Muscle layer of duodenum (tissue), 2 donors: ENCODE measurements around the gene CRACR2B.

ENCODE experiments used
- H3K27ac ChIP-seq: one replicate; pipeline ENCODE4 v1.7.0; 2013; ENCODE audit warnings: mild to moderate bottlenecking, low read length
- H3K27me3 ChIP-seq: one replicate; pipeline ENCODE4 v1.7.0; 2013; ENCODE audit warnings: low read depth, mild to moderate bottlenecking, control low read depth, low read length
- H3K36me3 ChIP-seq, 2 donors: one replicate each; pipeline ENCODE4 v1.7.0; 2013; ENCODE audit warnings: low read length in 2 of 2, control low read depth in 1 of 2, mild to moderate bottlenecking in 1 of 2; ENCODE audit not compliant: insufficient read depth in 2 of 2, control insufficient read depth in 1 of 2
- H3K4me1 ChIP-seq, 2 donors: one replicate each; pipeline ENCODE4 v1.7.0; 2013; ENCODE audit warnings: low read length in 2 of 2, mild to moderate bottlenecking in 2 of 2, control low read depth in 1 of 2, moderate library complexity in 1 of 2; ENCODE audit not compliant: insufficient read depth in 2 of 2, control insufficient read depth in 1 of 2
- H3K4me3 ChIP-seq, 2 donors: one replicate each; pipeline ENCODE4 v1.7.0; 2013; ENCODE audit warnings: low read length in 2 of 2, low read depth in 1 of 2, mild to moderate bottlenecking in 1 of 2
- H3K9me3 ChIP-seq, 2 donors: one replicate each; pipeline ENCODE4 v1.7.0; 2013; ENCODE audit warnings: low read length in 2 of 2, control low read depth in 1 of 2, mild to moderate bottlenecking in 1 of 2; ENCODE audit not compliant: control insufficient read depth in 1 of 2
- donor health status: healthy.

The CRACR2B gene

DNA sequence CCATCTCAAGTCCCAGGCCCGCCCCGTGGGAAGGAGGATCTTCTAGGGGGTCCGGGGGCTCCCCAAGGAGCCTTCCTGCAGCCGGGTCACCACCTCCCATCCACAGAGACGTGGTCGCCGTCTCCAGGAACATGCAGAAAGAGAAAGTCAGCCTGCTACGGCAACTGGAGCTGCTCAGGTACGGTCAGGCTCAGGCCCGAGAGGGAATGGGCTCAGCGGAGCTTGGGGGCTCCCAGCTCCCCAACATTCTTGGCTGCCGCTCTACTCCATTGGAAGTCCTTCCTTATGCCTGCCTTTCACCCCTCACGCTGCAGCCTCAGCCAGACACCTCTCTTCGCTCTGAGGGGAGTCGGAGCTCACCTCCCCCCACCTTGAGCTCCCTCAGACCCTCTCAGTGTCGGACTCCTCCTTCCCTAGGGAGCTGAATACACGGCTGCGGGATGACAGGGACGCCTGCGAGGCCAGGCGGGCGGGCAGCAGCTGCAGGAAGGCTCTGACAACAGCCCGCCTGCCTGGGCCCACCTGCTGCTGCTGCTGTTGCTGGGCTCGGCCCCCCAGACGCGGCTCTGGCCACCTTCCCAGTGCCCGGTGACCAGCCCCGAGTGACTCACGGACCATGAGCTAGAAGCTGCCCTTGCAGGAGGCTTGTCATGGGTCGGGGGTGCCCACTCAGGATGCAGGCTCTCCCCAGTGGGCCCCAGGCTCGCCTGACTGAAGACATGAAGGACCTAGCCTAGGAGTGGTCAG, 3.6 kb downstream of the CRACR2B start:
- H3K36me3 ChIP-seq: peaks cover 0 to 2% of the 10 kb centered on the region in 2 donors
- H3K4me1 ChIP-seq: peaks cover 0 to 75% of the 10 kb centered on the region in 2 donors
- no peak overlapping the region for H3K27ac ChIP-seq
- no peaks in the 10 kb centered on the region for H3K27me3 ChIP-seq
- no peaks in the 10 kb centered on the region for H3K9me3 ChIP-seq
- peak overlapping the region in 1 of 2 donors; percentile 58 for H3K4me3 ChIP-seq

DNA sequence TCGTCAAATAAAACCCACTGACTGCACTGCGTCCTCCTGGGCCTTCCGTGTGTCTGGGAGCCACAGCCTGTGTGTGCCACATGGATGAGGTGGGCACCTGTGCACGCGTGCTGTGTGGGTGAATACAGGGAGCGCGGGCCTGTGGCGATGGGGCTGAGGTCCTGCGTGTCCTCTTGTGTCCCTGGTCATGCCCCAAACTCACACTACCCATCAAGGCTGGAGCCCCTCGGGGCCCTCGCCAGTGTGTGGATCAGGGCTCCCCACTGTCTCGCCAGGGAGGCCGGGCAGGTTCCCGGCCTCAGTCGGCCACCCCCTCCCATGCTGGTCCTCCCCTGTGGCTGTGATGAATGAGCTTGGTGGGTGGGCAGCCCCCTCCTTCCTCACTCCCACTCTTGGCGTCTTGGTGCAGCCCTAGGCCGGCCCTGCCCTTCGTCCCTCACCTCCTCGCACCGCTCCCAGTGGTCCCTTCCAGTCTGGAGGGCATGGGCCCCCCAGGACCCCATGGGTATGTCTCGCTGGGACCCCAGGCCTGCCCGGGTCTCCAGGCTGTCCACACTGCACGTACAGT, 4.3 kb downstream of the CRACR2B start:
- H3K27ac ChIP-seq: no peak overlapping the region
- H3K4me1 ChIP-seq: peaks cover 0 to 72% of the 10 kb centered on the region in 2 donors

DNA sequence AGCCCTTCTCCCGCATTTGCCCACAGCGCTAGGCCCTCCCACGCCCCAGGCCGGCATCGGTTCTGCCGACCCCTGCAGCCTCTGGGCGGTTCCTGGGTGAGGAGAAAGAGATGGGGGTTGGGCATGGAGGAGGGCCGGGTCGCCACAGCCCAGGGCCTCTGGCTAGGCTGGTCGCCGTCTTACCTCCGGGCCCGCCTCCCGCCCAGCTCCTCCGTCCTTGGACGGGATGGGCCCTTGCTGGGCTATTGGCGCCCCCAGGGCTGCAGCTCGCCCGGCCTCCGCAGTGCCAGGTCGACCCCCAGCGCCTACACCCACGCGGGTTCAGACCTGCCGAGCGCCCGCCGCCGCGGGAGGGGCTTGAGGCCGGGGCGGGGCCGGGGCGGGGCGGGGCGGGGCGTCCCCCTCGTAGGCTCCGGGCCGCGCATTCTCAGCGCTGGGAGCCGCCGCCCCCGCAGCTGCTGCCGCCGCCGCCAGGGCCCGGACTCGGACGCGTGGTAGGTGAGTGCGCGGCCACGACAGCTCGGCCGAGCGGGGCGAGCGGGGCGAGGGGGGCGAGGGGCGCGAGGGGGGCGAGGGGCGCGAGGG, 4.9 kb downstream of the CRACR2B start, which contains the start of gene CD151:
CD151 (plus strand) TSS at position 424 of the 585 bp plus-strand sequence. CDS start 3,118 bp downstream, outside the sequence.
- H3K27ac ChIP-seq: peak within 1 kb of the TSS; percentile 85
- H3K9me3 ChIP-seq: no peaks in the 10 kb centered on the region
- H3K4me1 ChIP-seq: peaks cover 0 to 68% of the 10 kb centered on the region in 2 donors
- H3K36me3 ChIP-seq: peaks cover 0 to 15% of the 10 kb centered on the region in 2 donors
- H3K27me3 ChIP-seq: no peaks in the 10 kb centered on the region
- H3K4me3 ChIP-seq: peak within 1 kb of the TSS; percentile 60 to 77

More for the DNA sequence above, 4.3 kb downstream of the CRACR2B start:
- Histone ChIP-seq H3K36me3 (peaks cover 0 to 10% of the 10 kb centered on the region in 2 donors), H3K4me3 (peak overlapping the region in 1 of 2 donors; percentile 48), H3K27me3 (no peaks in the 10 kb centered on the region), H3K9me3 (no peaks in the 10 kb centered on the region)

DNA sequence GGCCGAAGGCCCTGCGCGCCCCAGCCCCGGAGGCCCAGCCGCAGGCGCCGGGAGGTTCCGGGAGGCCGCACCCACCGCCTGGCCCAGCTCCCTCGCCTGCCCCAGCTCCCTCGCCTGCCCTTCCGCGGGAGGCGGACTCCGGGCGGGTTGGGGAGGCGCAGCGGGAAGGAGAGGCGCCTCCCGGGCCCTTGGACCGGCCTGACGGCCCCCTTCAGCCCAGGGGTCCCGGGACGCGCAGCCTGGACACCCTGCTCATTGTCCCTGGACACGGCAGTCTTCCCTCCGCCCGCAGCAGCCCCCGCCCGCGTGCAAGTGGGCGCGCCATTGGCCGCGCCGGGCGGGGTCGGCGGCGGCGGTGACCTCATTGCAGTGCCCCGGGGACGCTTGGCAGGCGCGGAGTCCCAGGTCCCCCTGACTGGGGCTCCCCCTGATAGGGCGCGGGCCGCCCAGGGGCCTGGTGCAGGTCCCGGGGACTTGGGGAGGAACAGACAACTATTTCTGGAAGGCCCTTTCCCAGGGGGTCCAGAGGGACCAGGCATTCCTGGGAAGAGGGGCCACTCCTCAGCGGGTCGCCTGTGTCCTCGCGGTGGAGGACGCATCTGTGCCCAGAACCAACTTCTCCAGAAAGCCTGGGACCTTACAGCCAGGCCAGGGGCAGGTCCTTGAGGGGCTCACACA, 5.5 kb downstream of the CRACR2B start:
- H3K4me3 ChIP-seq: peak overlapping the region; percentile 60 to 77
- peaks cover 4 to 20% of the 10 kb centered on the region in 2 donors for H3K36me3 ChIP-seq
- H3K27me3 ChIP-seq: no peaks in the 10 kb centered on the region
- peaks cover 0 to 62% of the 10 kb centered on the region in 2 donors for H3K4me1 ChIP-seq
- H3K9me3 ChIP-seq: no peaks in the 10 kb centered on the region
- H3K27ac ChIP-seq: peak overlapping the region; percentile 85

DNA sequence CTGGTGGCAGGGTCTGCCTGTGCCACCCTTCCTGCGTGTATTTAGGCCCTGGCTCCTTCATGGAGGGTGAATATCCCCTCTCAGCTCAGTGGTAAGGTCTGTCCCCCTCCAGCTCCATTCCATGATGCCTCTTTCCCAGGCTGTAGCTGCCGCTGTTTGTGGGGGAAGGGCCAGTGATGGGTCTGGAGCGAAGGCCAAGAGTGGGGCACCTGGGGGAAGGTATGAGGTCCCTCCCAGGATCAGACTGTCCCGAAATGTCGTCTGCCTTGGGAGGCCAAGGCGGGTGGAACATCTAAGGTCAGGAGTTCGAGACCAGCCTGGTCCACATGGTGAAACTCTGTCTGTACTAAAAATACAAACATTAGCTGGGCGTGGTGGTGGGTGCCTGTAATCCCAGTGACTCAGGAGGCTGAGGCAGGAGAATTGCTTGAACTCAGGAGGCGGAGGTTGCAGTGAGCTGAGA, 6.2 kb downstream of the CRACR2B start:
- Histone ChIP-seq H3K27me3 (no peaks in the 10 kb centered on the region), H3K4me3 (peak overlapping the region; percentile 60 to 77), H3K27ac (peak overlapping the region; percentile 85), H3K4me1 (peaks cover 0 to 60% of the 10 kb centered on the region in 2 donors), H3K36me3 (peaks cover 4 to 27% of the 10 kb centered on the region in 2 donors), H3K9me3 (no peaks in the 10 kb centered on the region)

DNA sequence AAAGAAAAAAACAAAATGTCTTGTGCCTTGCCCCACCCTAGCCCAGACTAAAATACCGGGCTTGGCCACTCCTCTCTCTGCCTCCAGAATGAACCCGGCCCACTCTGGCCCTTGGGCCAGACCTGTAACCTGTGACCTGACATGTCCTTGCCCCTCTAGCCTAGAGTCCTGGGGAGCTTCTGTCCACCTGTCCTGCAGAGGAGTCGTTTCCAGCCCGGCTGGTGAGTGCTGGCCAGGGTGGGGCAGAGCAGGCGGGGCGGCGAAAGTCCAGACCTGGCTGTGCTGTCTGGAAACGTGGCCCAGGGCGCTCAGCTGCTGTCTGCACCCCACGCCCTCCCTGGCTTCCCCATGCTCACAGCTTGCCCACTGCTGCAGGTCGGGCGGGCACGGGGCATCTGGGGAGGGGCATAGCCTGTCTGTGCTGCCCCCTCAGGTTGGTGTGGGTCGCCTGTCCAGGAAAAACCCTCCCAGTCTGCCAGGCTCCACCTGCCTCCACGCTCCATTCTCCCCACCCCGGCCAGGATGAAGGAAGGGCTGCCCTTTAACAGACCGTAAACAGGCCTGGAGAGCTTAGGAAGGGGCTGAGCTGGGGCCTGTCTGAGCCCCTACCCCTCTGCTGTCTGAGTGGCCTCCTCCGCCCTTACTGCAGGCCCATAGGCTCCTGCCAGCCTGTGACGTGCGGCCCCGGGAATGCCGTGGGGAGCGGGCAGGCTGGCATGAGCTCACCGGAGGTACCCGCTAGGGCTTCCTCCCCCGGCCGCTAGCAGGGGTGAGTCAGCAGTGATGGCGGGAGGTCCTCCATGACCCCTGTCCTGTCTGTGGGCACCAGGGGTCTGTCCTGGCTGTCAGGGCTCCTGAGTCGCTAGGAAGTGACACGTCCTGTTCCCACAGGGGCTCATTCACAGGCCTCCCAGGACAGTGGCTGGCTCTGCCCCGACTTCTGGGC, 6.9 kb downstream of the CRACR2B start:
- peak overlapping the region; percentile 85 for H3K27ac ChIP-seq
- H3K9me3 ChIP-seq: no peaks in the 10 kb centered on the region
- peaks cover 6 to 34% of the 10 kb centered on the region in 2 donors for H3K36me3 ChIP-seq
- peak overlapping the region; percentile 26 to 77 for H3K4me3 ChIP-seq
- no peaks in the 10 kb centered on the region for H3K27me3 ChIP-seq
- H3K4me1 ChIP-seq: peaks cover 0 to 57% of the 10 kb centered on the region in 2 donors

DNA sequence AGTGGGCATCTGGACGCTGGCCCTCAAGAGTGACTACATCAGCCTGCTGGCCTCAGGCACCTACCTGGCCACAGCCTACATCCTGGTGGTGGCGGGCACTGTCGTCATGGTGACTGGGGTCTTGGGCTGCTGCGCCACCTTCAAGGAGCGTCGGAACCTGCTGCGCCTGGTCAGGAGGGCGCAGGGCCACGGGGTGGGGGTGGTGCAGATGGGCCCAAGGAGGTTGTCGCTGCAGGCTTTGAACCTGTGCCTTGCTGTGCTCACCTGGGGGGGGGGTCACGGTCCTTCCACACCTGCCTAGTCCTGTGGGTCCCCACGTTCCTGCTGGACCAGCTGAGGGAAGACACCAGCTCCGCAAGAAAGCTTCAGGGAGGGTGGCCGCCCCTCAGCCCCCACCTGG, 8.6 kb downstream of the CRACR2B start:
- Histone ChIP-seq H3K4me3 (no peak overlapping the region), H3K27ac (no peak overlapping the region), H3K27me3 (no peaks in the 10 kb centered on the region), H3K36me3 (peaks cover 10 to 46% of the 10 kb centered on the region in 2 donors), H3K9me3 (no peaks in the 10 kb centered on the region), H3K4me1 (peaks cover 7 to 55% of the 10 kb centered on the region in 2 donors)

DNA sequence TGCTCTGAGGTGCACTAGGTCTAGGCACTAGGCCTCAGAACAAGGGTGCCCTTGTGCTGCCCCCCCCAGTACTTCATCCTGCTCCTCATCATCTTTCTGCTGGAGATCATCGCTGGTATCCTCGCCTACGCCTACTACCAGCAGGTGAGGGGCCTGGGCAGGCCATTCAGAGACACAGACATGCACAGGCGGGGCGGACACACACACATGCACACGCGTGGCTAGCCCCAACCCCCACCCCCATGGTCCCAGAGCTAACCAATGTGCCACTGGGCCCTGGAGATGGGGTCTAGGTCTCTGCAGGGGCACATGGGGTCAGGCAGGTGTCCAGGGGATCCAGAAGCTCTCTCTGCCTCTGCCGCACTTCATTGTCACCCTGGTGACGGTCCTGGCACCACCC, 9.0 kb downstream of the CRACR2B start:
- Histone ChIP-seq H3K27me3 (no peaks in the 10 kb centered on the region), H3K36me3 (peaks cover 10 to 46% of the 10 kb centered on the region in 2 donors), H3K9me3 (no peaks in the 10 kb centered on the region), H3K4me1 (peaks cover 8 to 55% of the 10 kb centered on the region in 2 donors), H3K27ac (no peak overlapping the region), H3K4me3 (no peak overlapping the region)

DNA sequence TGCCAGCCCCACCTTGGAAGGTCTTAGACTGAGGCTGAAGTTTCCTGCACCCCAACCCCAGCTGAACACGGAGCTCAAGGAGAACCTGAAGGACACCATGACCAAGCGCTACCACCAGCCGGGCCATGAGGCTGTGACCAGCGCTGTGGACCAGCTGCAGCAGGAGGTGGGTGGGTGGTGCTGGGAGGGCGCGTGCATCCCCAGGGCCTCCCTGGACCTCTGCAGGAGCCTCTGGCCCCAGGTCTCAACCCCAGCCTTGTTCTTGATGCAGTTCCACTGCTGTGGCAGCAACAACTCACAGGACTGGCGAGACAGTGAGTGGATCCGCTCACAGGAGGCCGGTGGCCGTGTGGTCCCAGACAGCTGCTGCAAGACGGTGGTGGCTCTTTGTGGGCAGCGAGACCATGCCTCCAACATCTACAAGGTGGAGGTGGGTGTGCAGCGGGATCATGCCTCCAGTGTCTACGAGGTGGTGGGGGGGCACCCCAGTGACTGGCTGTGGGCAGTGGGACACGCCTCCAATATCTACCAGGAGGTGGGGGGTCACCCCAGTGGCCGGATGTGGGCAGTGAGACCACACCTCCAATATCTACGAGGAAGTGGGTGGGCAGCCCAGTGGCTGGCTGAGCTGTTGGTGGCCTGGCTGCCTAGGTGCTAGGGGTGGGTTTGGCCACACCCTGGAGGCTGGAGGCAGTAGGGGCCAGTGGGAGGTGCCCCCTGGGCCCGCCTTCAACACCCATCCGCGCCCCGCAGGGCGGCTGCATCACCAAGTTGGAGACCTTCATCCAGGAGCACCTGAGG, 9.7 kb downstream of the CRACR2B start:
- Histone ChIP-seq H3K4me1 (peaks cover 8 to 48% of the 10 kb centered on the region in 2 donors), H3K9me3 (no peaks in the 10 kb centered on the region), H3K27me3 (no peaks in the 10 kb centered on the region), H3K27ac (no peak overlapping the region), H3K4me3 (no peak overlapping the region), H3K36me3 (peaks cover 10 to 46% of the 10 kb centered on the region in 2 donors)

DNA sequence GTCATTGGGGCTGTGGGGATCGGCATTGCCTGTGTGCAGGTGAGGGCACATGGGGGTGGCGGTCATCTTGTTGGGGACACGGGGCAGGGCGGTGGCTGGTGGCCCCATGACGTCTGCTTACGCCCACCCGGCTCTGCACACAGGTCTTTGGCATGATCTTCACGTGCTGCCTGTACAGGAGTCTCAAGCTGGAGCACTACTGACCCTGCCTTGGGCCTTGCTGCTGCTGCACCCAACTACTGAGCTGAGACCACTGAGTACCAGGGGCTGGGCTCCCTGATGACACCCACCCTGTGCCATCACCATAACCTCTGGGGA, 10.2 kb downstream of the CRACR2B start:
- H3K36me3 ChIP-seq: peaks cover 10 to 46% of the 10 kb centered on the region in 2 donors
- H3K9me3 ChIP-seq: no peaks in the 10 kb centered on the region
- H3K27me3 ChIP-seq: no peaks in the 10 kb centered on the region
- H3K4me3 ChIP-seq: no peak overlapping the region
- H3K4me1 ChIP-seq: peaks cover 8 to 46% of the 10 kb centered on the region in 2 donors
- no peak overlapping the region for H3K27ac ChIP-seq
